Measurements from ENCODE around the gene CAMK2B. TPM values are rescaled to one million over a fixed set of nuclear protein-coding genes. Genes with fewer than 3 reads are reported as not detected.

Gene CAMK2B
- polyA plus RNA-seq, 2 donors, result 0.33 to 1.2 TPM

GRCh38 chr7:44256459-44256858 is 68.9 kb downstream of the CAMK2B start:
- Histone ChIP-seq H3K27me3 (ENCODE audit: control insufficient read depth in 1 of 2, insufficient read depth in 2 of 2, low read length in 2 of 2) (no peaks in the 10 kb centered on the region), H3K4me1 (ENCODE audit: control insufficient read depth in 2 of 2, insufficient read depth in 2 of 2, low read length in 1 of 2) (peaks cover 2 to 35% of the 10 kb centered on the region in 2 donors), H3K9me3 (ENCODE audit: control insufficient read depth in 2 of 2, insufficient read depth in 1 of 2, low read depth in 1 of 2, low read length in 1 of 2) (no peaks in the 10 kb centered on the region), H3K36me3 (ENCODE audit: control insufficient read depth in 2 of 2, insufficient read depth in 2 of 2, low read length in 1 of 2) (no peaks in the 10 kb centered on the region), H3K27ac (ENCODE audit: low read depth in 2 of 2, low read length in 1 of 2) (no peak overlapping the region), H3K4me3 (ENCODE audit: low read depth in 1 of 2, low read length in 2 of 2) (no peak overlapping the region)
- 58 to 85% methylated on average over 5 of the region's 5 CpGs for WGBS, 2 donors

DNA sequence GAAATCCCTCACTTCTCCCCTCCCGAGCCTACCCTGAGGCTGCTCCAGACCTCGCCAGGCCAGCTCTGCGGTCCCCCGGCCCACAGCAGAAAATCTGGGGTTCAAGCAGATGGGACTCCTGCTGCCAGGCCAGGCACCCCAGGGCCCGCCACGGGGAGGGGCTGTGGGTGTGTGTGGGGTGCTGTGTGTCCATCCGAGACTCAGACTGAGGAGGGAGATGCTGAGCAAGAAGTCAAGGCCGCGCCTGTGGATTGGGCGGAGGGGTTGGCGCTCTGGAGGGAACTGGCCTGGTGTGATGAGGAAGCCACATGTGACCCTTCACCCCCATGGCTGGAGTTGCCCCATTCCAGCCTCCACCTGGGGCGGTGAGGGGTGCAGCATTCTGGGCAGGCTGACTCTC is 73.5 kb downstream of the CAMK2B start:
- WGBS, 2 donors, result 91 to 94% methylated on average over 12 of the region's 12 CpGs

DNA sequence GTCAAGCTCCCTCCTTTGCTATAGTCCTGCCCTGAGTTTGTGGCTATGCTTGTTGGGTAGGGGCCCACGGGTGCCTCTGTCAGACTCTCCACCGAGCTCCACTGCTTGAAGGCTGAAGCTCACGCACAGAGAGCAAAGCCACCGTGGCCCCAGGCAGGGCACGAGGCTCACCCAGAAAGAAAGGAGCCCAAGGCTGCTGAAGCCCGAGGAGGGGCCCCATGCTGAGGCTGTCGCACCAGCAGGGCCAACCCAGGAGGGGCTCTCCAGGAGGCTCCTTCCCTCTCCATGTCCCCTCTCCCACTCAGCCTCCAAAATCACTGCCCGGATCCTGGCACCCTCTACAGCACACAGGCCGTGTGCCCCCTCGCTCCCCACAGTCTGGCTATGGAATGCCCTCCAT is 74.1 kb downstream of the CAMK2B start:
- H3K27ac ChIP-seq (ENCODE audit: low read depth in 2 of 2, low read length in 1 of 2), result no peak overlapping the region
- H3K4me1 ChIP-seq (ENCODE audit: control insufficient read depth in 2 of 2, insufficient read depth in 2 of 2, low read length in 1 of 2), result no peaks in the 10 kb centered on the region
- no peak overlapping the region for H3K4me3 ChIP-seq (ENCODE audit: low read depth in 1 of 2, low read length in 2 of 2)
- H3K27me3 ChIP-seq (ENCODE audit: control insufficient read depth in 1 of 2, insufficient read depth in 2 of 2, low read length in 2 of 2), result no peaks in the 10 kb centered on the region
- H3K36me3 ChIP-seq (ENCODE audit: control insufficient read depth in 2 of 2, insufficient read depth in 2 of 2, low read length in 1 of 2), result no peaks in the 10 kb centered on the region
- 86% methylated on average over 8 to 10 of the region's 10 CpGs for WGBS, 2 donors
- H3K9me3 ChIP-seq (ENCODE audit: control insufficient read depth in 2 of 2, insufficient read depth in 1 of 2, low read depth in 1 of 2, low read length in 1 of 2), result no peaks in the 10 kb centered on the region

More for the DNA sequence above, 73.5 kb downstream of the CAMK2B start:
- Histone ChIP-seq H3K36me3 (ENCODE audit: control insufficient read depth in 2 of 2, insufficient read depth in 2 of 2, low read length in 1 of 2) (no peaks in the 10 kb centered on the region), H3K4me1 (ENCODE audit: control insufficient read depth in 2 of 2, insufficient read depth in 2 of 2, low read length in 1 of 2) (peaks cover 0 to 4% of the 10 kb centered on the region in 2 donors), H3K9me3 (ENCODE audit: control insufficient read depth in 2 of 2, insufficient read depth in 1 of 2, low read depth in 1 of 2, low read length in 1 of 2) (no peaks in the 10 kb centered on the region), H3K4me3 (ENCODE audit: low read depth in 1 of 2, low read length in 2 of 2) (no peak overlapping the region), H3K27ac (ENCODE audit: low read depth in 2 of 2, low read length in 1 of 2) (no peak overlapping the region), H3K27me3 (ENCODE audit: control insufficient read depth in 1 of 2, insufficient read depth in 2 of 2, low read length in 2 of 2) (no peaks in the 10 kb centered on the region)

DNA sequence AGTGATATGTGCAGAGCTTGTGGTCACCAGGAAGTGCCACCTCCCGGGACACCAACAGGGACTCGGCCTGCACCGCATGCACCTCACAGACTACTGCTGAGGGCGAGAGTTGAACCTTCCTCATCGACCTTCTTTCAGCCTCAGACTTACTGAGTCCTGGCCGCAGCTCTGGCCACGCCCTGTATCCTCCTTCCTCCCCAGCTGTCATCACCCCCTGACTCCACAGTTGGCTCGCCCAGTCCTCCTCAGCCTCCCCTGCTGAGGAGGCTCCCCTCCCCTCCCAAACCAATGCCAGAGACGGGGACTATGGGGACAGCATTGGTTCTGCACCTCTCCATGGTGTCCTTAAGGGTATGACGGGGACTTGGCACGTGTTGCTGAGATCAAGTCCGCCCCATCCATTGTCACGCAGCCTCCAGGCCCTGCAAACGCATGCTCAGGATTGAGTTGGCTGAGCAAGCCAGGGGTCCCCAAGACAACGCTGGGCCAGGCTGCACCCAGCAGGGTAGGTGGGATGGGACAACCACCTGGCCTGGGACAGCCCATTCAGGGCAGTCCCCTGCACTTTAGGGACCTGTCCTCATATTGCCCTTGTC is 75.7 kb downstream of the CAMK2B start:
- H3K27ac ChIP-seq (ENCODE audit: low read depth in 2 of 2, low read length in 1 of 2), result no peak overlapping the region
- no peaks in the 10 kb centered on the region for H3K4me1 ChIP-seq (ENCODE audit: control insufficient read depth in 2 of 2, insufficient read depth in 2 of 2, low read length in 1 of 2)
- H3K9me3 ChIP-seq (ENCODE audit: control insufficient read depth in 2 of 2, insufficient read depth in 1 of 2, low read depth in 1 of 2, low read length in 1 of 2), result no peaks in the 10 kb centered on the region
- no peak overlapping the region for H3K4me3 ChIP-seq (ENCODE audit: low read depth in 1 of 2, low read length in 2 of 2)
- H3K27me3 ChIP-seq (ENCODE audit: control insufficient read depth in 1 of 2, insufficient read depth in 2 of 2, low read length in 2 of 2), result no peaks in the 10 kb centered on the region
- H3K36me3 ChIP-seq (ENCODE audit: control insufficient read depth in 2 of 2, insufficient read depth in 2 of 2, low read length in 1 of 2), result no peaks in the 10 kb centered on the region
- WGBS, 2 donors, result 80 to 87% methylated on average over 13 to 15 of the region's 15 CpGs

DNA sequence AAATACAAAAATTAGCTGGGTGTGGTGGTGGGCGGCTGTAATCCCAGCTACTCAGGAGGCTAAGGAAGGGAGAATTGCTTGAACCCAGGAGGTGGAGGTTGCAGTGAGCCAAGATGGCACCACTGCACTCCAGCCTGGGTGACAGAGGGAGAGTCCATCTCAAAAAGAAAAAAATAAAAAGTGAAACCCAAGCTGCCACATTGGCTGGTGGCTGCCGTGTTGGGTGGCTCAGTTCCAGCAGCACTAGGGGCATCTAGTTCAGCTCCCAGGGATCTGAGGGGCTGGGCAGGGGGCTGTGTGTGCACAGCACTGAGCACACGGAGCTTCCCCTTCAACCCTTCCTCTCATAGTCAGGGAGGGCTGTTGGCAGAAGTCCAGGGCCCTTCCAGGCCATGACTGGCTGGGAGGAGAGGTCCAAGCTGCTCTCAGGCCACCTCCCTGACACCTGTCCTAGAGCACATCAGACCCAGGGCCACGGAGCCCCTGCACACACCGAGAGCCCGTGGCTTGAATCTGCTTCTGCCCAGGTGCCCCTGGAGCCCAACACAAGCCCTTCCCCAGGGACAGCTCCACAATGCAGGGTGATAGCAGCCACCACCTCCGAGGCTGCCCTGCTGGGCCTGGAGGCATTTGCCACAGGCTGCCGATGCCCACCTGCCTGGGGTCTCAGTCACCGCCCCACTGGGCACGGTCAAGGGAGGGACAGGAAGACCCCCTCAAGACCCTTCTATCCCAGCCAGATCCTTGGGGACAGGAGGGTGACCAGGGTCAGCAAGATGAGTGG is 77.3 kb downstream of the CAMK2B start:
- Histone ChIP-seq H3K9me3 (ENCODE audit: control insufficient read depth in 2 of 2, insufficient read depth in 1 of 2, low read depth in 1 of 2, low read length in 1 of 2) (no peaks in the 10 kb centered on the region), H3K4me3 (ENCODE audit: low read depth in 1 of 2, low read length in 2 of 2) (no peak overlapping the region), H3K27me3 (ENCODE audit: control insufficient read depth in 1 of 2, insufficient read depth in 2 of 2, low read length in 2 of 2) (no peaks in the 10 kb centered on the region), H3K36me3 (ENCODE audit: control insufficient read depth in 2 of 2, insufficient read depth in 2 of 2, low read length in 1 of 2) (no peaks in the 10 kb centered on the region), H3K27ac (ENCODE audit: low read depth in 2 of 2, low read length in 1 of 2) (no peak overlapping the region), H3K4me1 (ENCODE audit: control insufficient read depth in 2 of 2, insufficient read depth in 2 of 2, low read length in 1 of 2) (no peaks in the 10 kb centered on the region)
- WGBS, 2 donors, result 82% methylated on average over 10 of the region's 10 CpGs

- Histone ChIP-seq H3K4me3 (ENCODE audit: low read depth in 1 of 2, low read length in 2 of 2) (no peak overlapping the region), H3K27me3 (ENCODE audit: control insufficient read depth in 1 of 2, insufficient read depth in 2 of 2, low read length in 2 of 2) (no peaks in the 10 kb centered on the region), H3K4me1 (ENCODE audit: control insufficient read depth in 2 of 2, insufficient read depth in 2 of 2, low read length in 1 of 2) (no peaks in the 10 kb centered on the region), H3K36me3 (ENCODE audit: control insufficient read depth in 2 of 2, insufficient read depth in 2 of 2, low read length in 1 of 2) (no peaks in the 10 kb centered on the region), H3K9me3 (ENCODE audit: control insufficient read depth in 2 of 2, insufficient read depth in 1 of 2, low read depth in 1 of 2, low read length in 1 of 2) (no peaks in the 10 kb centered on the region), H3K27ac (ENCODE audit: low read depth in 2 of 2, low read length in 1 of 2) (no peak overlapping the region)
- WGBS, 2 donors, result 91 to 92% methylated on average over 7 of the region's 7 CpGs
Measured at GRCh38 chr7:44246396-44247113, 78.8 kb downstream of the CAMK2B start.

DNA sequence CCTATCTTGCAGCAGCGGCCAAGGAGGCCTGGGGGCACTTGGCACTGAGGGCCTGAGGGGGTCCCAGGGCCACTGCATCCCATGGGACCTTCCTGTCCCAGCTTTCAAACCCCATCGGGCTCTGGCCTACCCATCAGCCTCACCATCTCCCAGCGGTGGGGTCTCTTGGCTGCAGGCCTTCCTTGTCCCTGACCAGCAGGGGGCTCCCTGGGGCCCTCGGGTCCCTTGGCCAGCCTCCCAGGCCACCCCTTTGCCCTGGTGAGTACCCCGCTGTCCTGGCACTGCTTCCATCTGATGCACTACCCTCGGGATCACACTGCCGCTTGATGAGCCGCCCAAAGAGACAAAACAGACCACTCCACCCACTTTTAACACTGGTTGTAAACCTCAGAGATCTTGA is 81.1 kb downstream of the CAMK2B start:
- Histone ChIP-seq H3K36me3 (ENCODE audit: control insufficient read depth in 2 of 2, insufficient read depth in 2 of 2, low read length in 1 of 2) (no peaks in the 10 kb centered on the region), H3K4me1 (ENCODE audit: control insufficient read depth in 2 of 2, insufficient read depth in 2 of 2, low read length in 1 of 2) (no peaks in the 10 kb centered on the region), H3K27me3 (ENCODE audit: control insufficient read depth in 1 of 2, insufficient read depth in 2 of 2, low read length in 2 of 2) (no peaks in the 10 kb centered on the region), H3K27ac (ENCODE audit: low read depth in 2 of 2, low read length in 1 of 2) (no peak overlapping the region), H3K9me3 (ENCODE audit: control insufficient read depth in 2 of 2, insufficient read depth in 1 of 2, low read depth in 1 of 2, low read length in 1 of 2) (no peaks in the 10 kb centered on the region), H3K4me3 (ENCODE audit: low read depth in 1 of 2, low read length in 2 of 2) (no peak overlapping the region)
- WGBS, 2 donors, result 61 to 67% methylated on average over 7 to 8 of the region's 8 CpGs

GRCh38 chr7:44242091-44242490 is 83.3 kb downstream of the CAMK2B start:
- Histone ChIP-seq H3K4me3 (ENCODE audit: low read depth in 1 of 2, low read length in 2 of 2) (no peak overlapping the region), H3K4me1 (ENCODE audit: control insufficient read depth in 2 of 2, insufficient read depth in 2 of 2, low read length in 1 of 2) (no peaks in the 10 kb centered on the region), H3K27ac (ENCODE audit: low read depth in 2 of 2, low read length in 1 of 2) (no peak overlapping the region), H3K27me3 (ENCODE audit: control insufficient read depth in 1 of 2, insufficient read depth in 2 of 2, low read length in 2 of 2) (no peaks in the 10 kb centered on the region), H3K9me3 (ENCODE audit: control insufficient read depth in 2 of 2, insufficient read depth in 1 of 2, low read depth in 1 of 2, low read length in 1 of 2) (no peaks in the 10 kb centered on the region), H3K36me3 (ENCODE audit: control insufficient read depth in 2 of 2, insufficient read depth in 2 of 2, low read length in 1 of 2) (no peaks in the 10 kb centered on the region)
- WGBS, 2 donors, result 86 to 91% methylated on average over 10 of the region's 10 CpGs

- 11 to 14% methylated on average over 10 of the region's 10 CpGs for WGBS, 2 donors
- Histone ChIP-seq H3K36me3 (ENCODE audit: control insufficient read depth in 2 of 2, insufficient read depth in 2 of 2, low read length in 1 of 2) (no peaks in the 10 kb centered on the region), H3K9me3 (ENCODE audit: control insufficient read depth in 2 of 2, insufficient read depth in 1 of 2, low read depth in 1 of 2, low read length in 1 of 2) (no peaks in the 10 kb centered on the region), H3K27ac (ENCODE audit: low read depth in 2 of 2, low read length in 1 of 2) (no peak overlapping the region), H3K4me3 (ENCODE audit: low read depth in 1 of 2, low read length in 2 of 2) (no peak overlapping the region), H3K27me3 (ENCODE audit: control insufficient read depth in 1 of 2, insufficient read depth in 2 of 2, low read length in 2 of 2) (no peaks in the 10 kb centered on the region), H3K4me1 (ENCODE audit: control insufficient read depth in 2 of 2, insufficient read depth in 2 of 2, low read length in 1 of 2) (no peaks in the 10 kb centered on the region)
Measured at GRCh38 chr7:44240983-44241510, 84.3 kb downstream of the CAMK2B start.
